IMR-90 (cell line): ENCODE results near the gene GALNT12. TPM values are rescaled to one million over a fixed set of nuclear protein-coding genes. Genes with fewer than 3 reads are reported as not detected.
A peak's percentile ranks its signal among the peaks of the same experiment; 100 is the strongest.

ENCODE experiments used
- ATAC-seq: fragments of 200-7000 bp; cut with Tn5 transposase; 2 replicates; pipeline ENCODE4 v1.9.1; 2020; ENCODE audit warnings: low read depth, mild to moderate bottlenecking, moderate library complexity
- BruUV-seq: library from RNA; stranded (reverse); fragments of 400-500 nt; replicated peaks from 2 replicates; lab custom pipeline; 2021; lab: Mats Ljungman, UMichigan
- CTCF ChIA-PET: fragments of 300-600 bp; formaldehyde crosslinking; extraction: SDS; loops from one replicate; lab custom pipeline; 2021; ENCODE audit warnings: antibody characterized with exemption; lab: Yijun Ruan, JAX
- POLR2A ChIA-PET: fragments of 300-600 bp; sonication (Branson Sonifier 250); formaldehyde crosslinking; loops from one replicate; lab custom pipeline; 2022; ENCODE audit warnings: antibody characterized with exemption; ENCODE audit not compliant: unreplicated experiment; lab: Charles Lee
- DNase-seq: peaks from one replicate; pipeline ENCODE4 v3.0.0; 2013
- H2AFZ ChIP-seq: replicated peaks from 2 replicates; pipeline ENCODE3; 2013; ENCODE audit warnings: low read length, mild to moderate bottlenecking; ENCODE audit not compliant: poor library complexity
- H2AK5ac ChIP-seq: 2 replicates; pipeline ENCODE4 v1.6.1; 2013; ENCODE audit warnings: low read depth, low read length, inconsistent platforms
- H2AK9ac ChIP-seq: replicated peaks from 2 replicates; pipeline ENCODE3; 2013; ENCODE audit warnings: mild to moderate bottlenecking, low read depth, low read length, moderate library complexity; ENCODE audit not compliant: poor library complexity
- H2BK120ac ChIP-seq: 2 replicates; pipeline ENCODE4 v1.6.1; 2013; ENCODE audit warnings: low read depth, low read length, inconsistent platforms
- H2BK15ac ChIP-seq: 3 replicates; pipeline ENCODE4 v1.6.1; 2013; ENCODE audit warnings: low read depth, low read length, inconsistent platforms
- H2BK20ac ChIP-seq: 2 replicates; pipeline ENCODE4 v1.6.1; 2013; ENCODE audit warnings: low read depth, mild to moderate bottlenecking, inconsistent platforms, low read length, moderate library complexity
- H2BK5ac ChIP-seq: 2 replicates; pipeline ENCODE4 v1.6.1; 2013; ENCODE audit warnings: mild to moderate bottlenecking, low read depth, low read length, inconsistent platforms; ENCODE audit not compliant: poor library complexity, severe bottlenecking
- H3K14ac ChIP-seq: replicated peaks from 2 replicates; pipeline ENCODE4 v1.6.1; 2013; ENCODE audit warnings: low read depth, low read length, inconsistent platforms
- H3K18ac ChIP-seq: 2 replicates; pipeline ENCODE4 v1.6.1; 2013; ENCODE audit warnings: low read depth, low read length, control low read depth
- H3K23ac ChIP-seq: 2 replicates; pipeline ENCODE4 v1.6.1; 2013; ENCODE audit warnings: low read depth, low read length, inconsistent platforms
- H3K27ac ChIP-seq: 2 replicates; pipeline ENCODE4 v1.5.1; 2013; ENCODE audit warnings: mild to moderate bottlenecking, control low read depth, low read length; ENCODE audit not compliant: insufficient read depth
- H3K27me3 ChIP-seq: 2 replicates; pipeline ENCODE4 v1.6.1; 2013; ENCODE audit warnings: low read length; ENCODE audit not compliant: control insufficient read depth, insufficient read depth
- H3K36me3 ChIP-seq: 2 replicates; pipeline ENCODE4 v1.6.1; 2013; ENCODE audit warnings: low read length, mixed read lengths; ENCODE audit not compliant: control insufficient read depth, insufficient read depth
- H3K4ac ChIP-seq: 2 replicates; pipeline ENCODE4 v1.6.1; 2013; ENCODE audit warnings: low read depth, low read length, inconsistent platforms
- H3K4me1 ChIP-seq: 2 replicates; pipeline ENCODE4 v1.6.1; 2013; ENCODE audit warnings: low read length, mixed read lengths; ENCODE audit not compliant: control insufficient read depth, insufficient read depth
- H3K4me2 ChIP-seq: 2 replicates; pipeline ENCODE4 v1.6.1; 2013; ENCODE audit warnings: low read depth, mild to moderate bottlenecking, control low read depth, low read length, moderate library complexity
- H3K4me3 ChIP-seq: 2 replicates; pipeline ENCODE4 v1.5.1; 2013; ENCODE audit warnings: low read depth, mild to moderate bottlenecking, control low read depth, low read length, moderate library complexity; ENCODE audit not compliant: insufficient read depth
- H3K56ac ChIP-seq: 2 replicates; pipeline ENCODE4 v1.6.1; 2013; ENCODE audit warnings: low read length, inconsistent platforms; ENCODE audit not compliant: insufficient read depth; ENCODE audit errors: extremely low read depth
- H3K79me1 ChIP-seq, 2 experiments: 2 replicates each; pipeline ENCODE4 v1.6.1; 2013; ENCODE audit warnings: low read length in 2 of 2, inconsistent platforms in 1 of 2, low read depth in 1 of 2
- H3K9ac ChIP-seq: 2 replicates; pipeline ENCODE4 v1.6.1; 2013; ENCODE audit warnings: low read depth, low read length, control low read depth
- H3K9me1 ChIP-seq: 2 replicates; pipeline ENCODE4 v1.6.1; 2013; ENCODE audit warnings: low read length, inconsistent platforms; ENCODE audit not compliant: insufficient read depth
- H3K9me3 ChIP-seq: 2 replicates; pipeline ENCODE4 v1.6.1; 2013; ENCODE audit warnings: low read length; ENCODE audit not compliant: control insufficient read depth, insufficient read depth
- H4K20me1 ChIP-seq: 2 replicates; pipeline ENCODE4 v1.6.1; 2013; ENCODE audit warnings: low read length, inconsistent platforms; ENCODE audit not compliant: insufficient read depth
- H4K5ac ChIP-seq: 2 replicates; pipeline ENCODE4 v1.6.1; 2013; ENCODE audit warnings: mild to moderate bottlenecking, low read depth, low read length, control low read depth
- H4K8ac ChIP-seq, 2 experiments: 2 replicates each; pipeline ENCODE4 v1.6.1; 2013; ENCODE audit warnings: low read depth in 2 of 2, low read length in 2 of 2, control low read depth in 1 of 2, inconsistent platforms in 1 of 2
- H4K91ac ChIP-seq: 2 replicates; pipeline ENCODE4 v1.6.1; 2013; ENCODE audit warnings: low read depth, low read length, inconsistent platforms; ENCODE audit not compliant: insufficient read depth
- BHLHE40 ChIP-seq: fragments of 150-350 bp; IDR thresholded peaks from 2 replicates; pipeline ENCODE4 v1.6.1; 2016; ENCODE audit warnings: mild to moderate bottlenecking, low read depth, low read length
- CEBPB ChIP-seq: IDR thresholded peaks from 2 replicates; pipeline ENCODE4 v1.6.1; 2012; ENCODE audit warnings: low read depth, low read length, improper control_type of control experiment
- ELK1 ChIP-seq: fragments of 150-350 bp; IDR thresholded peaks from 2 replicates; pipeline ENCODE4 v1.6.1; 2016; ENCODE audit warnings: low read depth, mild to moderate bottlenecking, low read length, moderate library complexity, borderline replicate concordance
- MAFK ChIP-seq: IDR thresholded peaks from 2 replicates; pipeline ENCODE4 v1.6.1; 2012; ENCODE audit warnings: low read depth, low read length, improper control_type of control experiment
- NFE2L2 ChIP-seq: fragments of 150-350 bp; IDR thresholded peaks from 2 replicates; pipeline ENCODE4 v1.6.1; 2016; ENCODE audit warnings: low read depth, mild to moderate bottlenecking, low read length
- POLR2A ChIP-seq: IDR thresholded peaks from 2 replicates; pipeline ENCODE4 v1.6.1; 2012; ENCODE audit warnings: mild to moderate bottlenecking, low read depth, low read length
- RCOR1 ChIP-seq: IDR thresholded peaks from 2 replicates; pipeline ENCODE4 v1.6.1; 2012; ENCODE audit warnings: mild to moderate bottlenecking, low read length, improper control_type of control experiment; ENCODE audit not compliant: insufficient replicate concordance
- SMC3 ChIP-seq: fragments of 150-350 bp; IDR thresholded peaks from 2 replicates; pipeline ENCODE4 v1.6.1; 2016; ENCODE audit warnings: low read depth, mild to moderate bottlenecking, antibody characterized with exemption, low read length, moderate library complexity
- USF2 ChIP-seq: fragments of 150-350 bp; IDR thresholded peaks from 2 replicates; pipeline ENCODE4 v1.6.1; 2017; ENCODE audit warnings: mild to moderate bottlenecking, antibody characterized with exemption, low read length, low read depth
- WGBS, 2 experiments: methylation state at CpG; one replicate each; pipeline versions ENCODE4 v1.1.5 to v1.1.7; 2013; ENCODE audit warnings: missing lambda C conversion rate in 2 of 2; ENCODE audit not compliant: insufficient read length in 1 of 2; ENCODE audit errors: extremely low coverage in 2 of 2; 5-methylcytosine and 5-hydroxymethylcytosine counted together
- dilution Hi-C: fragments of 300-500 bp; cut with HindIII; formaldehyde crosslinking; loops from one replicate; pipeline ENCODE4 v1.14.3; 2018; ENCODE audit warnings: low sequenced_read_pairs; ENCODE audit not compliant: unreplicated experiment
- in situ Hi-C: fragments of 300-500 bp; cut with MboI; formaldehyde crosslinking; loops from 3 replicates; pipeline ENCODE4 v1.14.3; 2019; ENCODE audit warnings: low sequenced_read_pairs, inconsistent platforms, mixed read lengths
- intact Hi-C: fragments of 100-400 bp; cut with micrococcal nuclease; formaldehyde crosslinking; loops from 2 replicates; pipeline ENCODE4 v1.10.0; 2022
- polyA plus RNA-seq, 3 experiments: library from polyadenylated mRNA; depleted of rRNA; stranded (reverse); fragments of >200 nt; gene quantifications; 2 replicates each; pipeline ENCODE4 v1.2.3, GENCODE V29; 2012; ENCODE audit warnings: low replicate concordance in 1 of 3
- total RNA-seq: library from RNA; depleted of rRNA; stranded (reverse); fragments of >200 nt; gene quantifications from 2 replicates; pipeline ENCODE4 v1.2.3, GENCODE V29; 2012

GALNT12 gene
- total and polyA plus RNA-seq, 2 of the 4 experiments (the other 2 are of a cell fraction), result 2.3 to 2.5 TPM

GRCh38 chr9:98809311-98810101 lies 2.0 kb downstream of the GALNT12 start:
- dilution Hi-C loops, result no loop called here
- H3K9ac ChIP-seq, result no peak overlapping the region
- no peak overlapping the region for H3K23ac ChIP-seq
- no peak overlapping the region for H2BK120ac ChIP-seq
- H2AK5ac ChIP-seq, result peak overlapping the region; percentile 46; the same call in 1 of the 2 replicates
- intact Hi-C loops, result no loop called here
- BruUV-seq, result no TSS peak
- H3K36me3 ChIP-seq, result no peaks in the 10 kb centered on the region
- no peak overlapping the region for H4K5ac ChIP-seq
- H2BK15ac ChIP-seq, result no peak overlapping the region
- H3K9me3 ChIP-seq, result no peaks in the 10 kb centered on the region
- peaks cover 6% of the 10 kb centered on the region for H3K9me1 ChIP-seq
- H3K27ac ChIP-seq, result no peak overlapping the region
- H3K4me3 ChIP-seq, result no peak overlapping the region
- no peak for TF ChIP-seq ELK1
- no peak for TF ChIP-seq MAFK
- TF ChIP-seq BHLHE40, result no peak
- TF ChIP-seq POLR2A, result no peak
- TF ChIP-seq USF2, result no peak
- no peak for TF ChIP-seq CEBPB
- no peak for TF ChIP-seq SMC3
- TF ChIP-seq NFE2L2, result no peak
- TF ChIP-seq RCOR1, result no peak
- no peak overlapping the region for H3K4ac ChIP-seq
- H4K91ac ChIP-seq, result no peak overlapping the region
- POLR2A ChIA-PET, result no interaction called here
- no peak overlapping the region for H4K8ac ChIP-seq
- H3K18ac ChIP-seq, result no peak overlapping the region; the same call in 1 of the 2 replicates
- peaks cover 21% of the 10 kb centered on the region for H3K4me1 ChIP-seq
- H4K20me1 ChIP-seq, result no peaks in the 10 kb centered on the region
- in situ Hi-C loops, result no loop called here
- no peak overlapping the region for H2BK20ac ChIP-seq
- DNase-seq (no peak), ATAC-seq (no peak)
- H3K27me3 ChIP-seq, result peaks cover 11% of the 10 kb centered on the region
- CTCF ChIA-PET, result interaction anchor here (0.6 kb wide), 1 partner anchor 195 kb away, joined by 3 read pairs; no protein-coding TSS in a partner anchor
- H3K79me1 ChIP-seq, result no peaks in the 10 kb centered on the region
- WGBS, 2 experiments, result no CpG with 5 or more reads among the region's 9 CpGs
- H2AK9ac ChIP-seq, result no peak overlapping the region
- H3K4me2 ChIP-seq, result no peak overlapping the region
- H2AFZ ChIP-seq, result peak overlapping the region; percentile 3
- H3K56ac ChIP-seq, result no peak overlapping the region
- H2BK5ac ChIP-seq, result no peak overlapping the region
- no peak overlapping the region for H3K14ac ChIP-seq
